ENCODE results near the gene ATG9A. TPM values are rescaled to one million over a fixed set of nuclear protein-coding genes. Genes with fewer than 3 reads are reported as not detected.
A peak's percentile ranks its signal among the peaks of the same experiment; 100 is the strongest.
"Not testable (repeated sequence)": the region's sequence is repeated elsewhere in the genome, so short reads cannot be mapped to it uniquely, and the experiment has no call there.

Gene ATG9A
- total RNA-seq, 1 donor from 2014 or later = 73.1 TPM

DNA sequence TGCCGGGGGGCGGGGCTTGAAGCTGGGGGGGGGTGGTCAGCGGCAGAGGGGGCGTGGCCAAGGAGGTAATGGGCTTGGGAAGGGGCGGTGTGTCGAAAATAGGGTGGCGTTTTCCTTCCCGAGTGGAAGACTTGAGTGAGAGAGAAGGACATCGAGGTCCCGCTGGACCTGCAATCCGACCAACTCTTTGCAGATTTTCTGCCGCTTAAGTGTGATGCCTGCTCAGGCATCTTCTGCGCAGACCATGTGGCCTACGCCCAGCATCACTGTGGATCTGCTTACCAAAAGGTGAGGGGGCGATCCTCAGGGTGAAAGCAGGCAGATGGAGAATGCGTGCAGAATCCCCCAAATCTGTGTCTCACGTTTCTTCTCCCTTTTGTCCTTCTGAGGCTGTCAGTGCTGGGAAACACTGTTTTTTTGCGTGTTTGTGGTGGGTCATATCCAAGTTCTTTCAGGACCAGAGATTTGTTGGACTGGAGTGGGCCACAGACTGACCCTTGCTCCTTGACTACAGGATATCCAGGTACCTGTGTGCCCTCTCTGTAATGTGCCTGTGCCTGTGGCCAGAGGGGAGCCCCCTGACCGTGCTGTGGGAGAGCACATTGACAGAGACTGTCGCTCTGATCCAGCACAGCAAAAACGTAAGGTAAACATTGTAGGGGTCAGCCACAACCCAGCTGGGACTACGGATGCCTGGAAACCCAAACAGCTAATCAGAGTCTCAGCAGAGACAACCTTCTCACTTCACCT lies 22.1 kb downstream of the ATG9A start:
- DNase-seq (ENCODE audit: low spot score) = no peak

DNA sequence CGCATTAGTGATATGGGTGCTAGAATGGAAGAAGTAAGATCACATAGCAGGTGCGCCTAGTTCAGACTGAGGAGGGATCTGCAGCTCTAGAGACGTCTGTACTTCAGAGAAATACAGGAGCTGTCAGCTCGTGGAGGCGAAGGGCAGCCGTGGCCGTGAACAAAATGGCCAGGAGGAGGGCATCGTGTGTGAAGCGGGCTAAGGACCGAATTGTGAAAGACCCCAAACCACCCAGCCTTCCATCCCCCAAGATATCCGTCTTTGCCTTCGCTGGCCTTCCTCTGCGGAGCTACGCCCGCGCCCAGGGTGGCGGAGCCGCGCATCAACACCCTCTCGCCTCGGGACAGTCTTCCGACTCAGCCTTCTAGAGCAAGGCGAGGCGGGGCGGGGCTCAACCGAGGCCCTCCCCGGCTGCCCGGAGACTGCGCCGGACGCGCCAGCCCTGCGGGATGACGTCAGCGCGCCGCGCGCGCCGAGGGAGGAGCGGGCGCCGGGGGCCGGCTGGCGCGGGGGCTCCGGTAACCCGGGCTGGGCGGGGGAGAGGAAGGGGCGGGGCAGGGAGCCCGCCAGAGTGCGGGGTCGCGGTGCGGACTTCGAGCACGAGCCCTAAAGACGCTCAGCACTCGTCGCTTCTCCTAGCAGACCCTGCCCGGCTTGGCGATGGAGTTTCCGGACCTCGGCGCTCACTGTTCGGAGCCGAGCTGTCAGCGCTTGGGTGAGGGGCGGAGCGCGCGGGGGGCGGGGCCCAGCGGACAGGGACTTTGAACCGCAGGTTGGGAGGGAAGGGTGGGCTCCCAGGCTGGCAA lies 22.9 kb downstream of the ATG9A start, which contains the start of gene ZFAND2B:
Gene ZFAND2B, plus strand, starts transcription at position 455 of the 806 bp plus-strand sequence. Its CDS starts 206 bp downstream, at position 661.
- peak; percentile 95 for DNase-seq (ENCODE audit: low spot score)

DNA sequence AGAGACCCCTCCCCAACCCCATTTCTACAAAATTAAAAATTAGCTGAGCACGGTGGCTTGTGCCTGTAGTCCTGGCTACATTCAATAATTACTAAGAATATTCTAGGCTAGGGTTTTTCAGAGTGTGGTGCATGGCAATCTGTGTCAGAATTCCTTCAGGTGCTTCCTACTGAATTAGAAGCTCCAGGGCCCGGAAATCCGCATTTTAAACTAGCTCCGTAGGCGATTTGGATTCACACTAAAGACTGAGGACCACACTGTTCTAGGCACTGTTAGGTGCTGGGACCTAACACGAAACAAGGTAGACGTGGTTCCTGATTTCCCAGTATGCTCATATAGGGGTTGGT lies 23.5 kb downstream of the ATG9A start:
- no peak for DNase-seq (ENCODE audit: low spot score)

DNA sequence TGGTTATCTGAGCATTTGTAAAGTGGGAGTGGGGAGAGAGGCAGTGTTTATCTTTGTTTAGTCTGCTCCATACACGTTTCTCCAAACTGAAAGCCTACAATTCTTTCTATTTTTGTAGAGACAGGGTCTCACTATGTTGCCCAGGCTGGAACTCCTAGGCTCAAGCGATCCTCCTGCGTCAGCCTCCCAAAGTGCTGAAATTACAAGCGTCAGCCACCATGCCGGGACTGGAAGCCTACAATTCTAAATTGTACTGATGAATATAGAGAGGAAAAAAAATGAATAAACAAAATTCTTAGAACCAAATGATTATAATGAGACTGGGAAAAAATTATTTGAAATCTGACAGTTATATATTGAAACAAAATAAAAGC lies 24.3 kb downstream of the ATG9A start:
- DNase-seq (ENCODE audit: low spot score) = no peak

DNA sequence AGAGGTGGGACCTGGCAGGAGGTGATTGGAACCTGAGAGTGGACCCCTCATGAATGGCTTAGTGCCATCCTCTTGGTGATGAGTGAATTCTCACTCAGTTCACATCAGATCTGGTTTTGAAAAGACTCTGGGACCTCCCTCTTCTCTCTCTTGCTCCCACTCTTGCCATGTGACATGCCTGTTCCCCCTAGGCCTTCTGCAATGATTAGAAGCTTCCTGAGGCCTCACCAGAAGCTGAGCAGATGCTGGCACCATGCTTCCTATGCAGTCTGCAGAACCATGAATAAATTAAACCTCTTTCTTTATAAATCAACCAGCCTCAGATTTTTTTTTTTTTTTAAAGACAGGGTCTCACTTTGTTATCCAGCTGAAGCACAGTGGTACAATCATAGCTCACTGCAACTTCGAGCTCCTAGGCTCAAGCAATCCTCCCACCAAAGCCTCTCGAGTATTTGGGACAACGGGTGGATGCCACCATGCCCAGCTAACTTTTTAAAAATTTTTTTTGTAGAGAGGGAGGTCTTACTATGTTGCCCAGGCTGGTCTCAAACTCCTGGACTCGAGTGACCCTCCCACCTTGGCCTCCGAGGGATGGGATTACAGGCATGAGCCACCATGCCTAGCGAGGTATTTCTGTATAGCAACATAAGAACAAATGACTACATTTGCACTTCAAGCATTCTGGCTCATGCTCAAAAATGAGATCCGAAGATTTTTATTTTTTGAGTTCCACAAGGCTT lies 24.8 kb downstream of the ATG9A start:
- DNase-seq (ENCODE audit: low spot score) = no peak

DNA sequence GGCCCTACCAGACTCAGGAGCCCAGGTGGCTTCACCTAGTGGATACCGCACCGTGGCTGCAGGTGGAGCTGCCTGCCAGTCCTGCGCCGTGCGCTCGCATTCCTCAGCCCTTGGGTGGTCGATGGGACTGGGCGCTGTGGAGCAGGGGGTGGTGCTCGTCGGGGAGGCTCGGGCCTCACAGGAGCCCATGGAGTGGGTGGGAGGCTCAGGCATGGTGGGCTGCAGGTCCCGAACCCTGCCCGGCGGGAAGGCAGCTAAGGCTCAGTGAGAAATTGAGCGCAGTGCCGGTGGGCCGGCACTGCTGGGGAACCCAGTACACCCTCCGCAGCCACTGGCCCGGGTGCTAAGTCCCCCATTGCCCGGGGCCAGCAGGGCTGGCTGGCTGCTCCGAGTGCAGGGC lies 28.1 kb downstream of the ATG9A start:
- not testable (repeated sequence) for DNase-seq (ENCODE audit: low spot score)

DNA sequence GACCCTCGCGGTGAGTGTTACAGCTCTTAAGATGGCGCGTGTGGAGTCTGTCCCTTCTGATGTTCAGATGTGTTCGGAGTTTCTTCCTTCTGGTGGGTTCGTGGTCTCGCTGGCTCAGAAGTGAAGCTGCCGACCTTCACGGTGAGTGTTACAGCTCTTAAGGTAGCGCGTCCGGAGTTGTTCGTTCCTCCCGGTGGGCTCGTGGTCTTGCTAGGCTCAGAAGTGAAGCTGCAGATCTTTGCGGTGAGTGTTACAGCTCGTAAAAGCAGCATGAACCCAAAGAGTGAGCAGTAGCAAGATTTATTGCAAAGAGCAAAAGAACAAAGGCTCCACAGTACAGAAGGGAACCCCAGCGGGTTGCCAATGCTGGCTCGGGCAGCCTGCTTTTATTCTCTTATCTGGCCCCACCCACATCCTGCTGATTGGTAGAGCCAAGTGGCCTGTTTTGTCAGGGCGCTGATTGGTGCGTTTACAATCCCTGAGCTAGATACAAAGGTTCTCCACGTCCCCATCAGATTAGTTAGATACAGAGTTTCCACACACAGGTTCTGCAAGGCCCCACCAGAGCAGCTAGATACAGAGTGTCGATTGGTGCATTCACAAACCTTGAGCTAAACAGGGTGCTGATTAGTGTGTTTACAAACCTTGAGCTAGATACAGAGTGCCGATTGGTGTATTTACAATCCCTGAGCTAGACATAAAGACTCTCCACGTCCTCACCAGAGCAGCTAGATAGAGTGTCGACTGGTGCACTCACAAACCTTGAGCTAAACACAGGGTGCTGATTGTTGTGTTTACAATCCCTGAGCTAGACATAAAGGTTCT lies 28.7 kb downstream of the ATG9A start:
- not testable (repeated sequence) for DNase-seq (ENCODE audit: low spot score)

DNA sequence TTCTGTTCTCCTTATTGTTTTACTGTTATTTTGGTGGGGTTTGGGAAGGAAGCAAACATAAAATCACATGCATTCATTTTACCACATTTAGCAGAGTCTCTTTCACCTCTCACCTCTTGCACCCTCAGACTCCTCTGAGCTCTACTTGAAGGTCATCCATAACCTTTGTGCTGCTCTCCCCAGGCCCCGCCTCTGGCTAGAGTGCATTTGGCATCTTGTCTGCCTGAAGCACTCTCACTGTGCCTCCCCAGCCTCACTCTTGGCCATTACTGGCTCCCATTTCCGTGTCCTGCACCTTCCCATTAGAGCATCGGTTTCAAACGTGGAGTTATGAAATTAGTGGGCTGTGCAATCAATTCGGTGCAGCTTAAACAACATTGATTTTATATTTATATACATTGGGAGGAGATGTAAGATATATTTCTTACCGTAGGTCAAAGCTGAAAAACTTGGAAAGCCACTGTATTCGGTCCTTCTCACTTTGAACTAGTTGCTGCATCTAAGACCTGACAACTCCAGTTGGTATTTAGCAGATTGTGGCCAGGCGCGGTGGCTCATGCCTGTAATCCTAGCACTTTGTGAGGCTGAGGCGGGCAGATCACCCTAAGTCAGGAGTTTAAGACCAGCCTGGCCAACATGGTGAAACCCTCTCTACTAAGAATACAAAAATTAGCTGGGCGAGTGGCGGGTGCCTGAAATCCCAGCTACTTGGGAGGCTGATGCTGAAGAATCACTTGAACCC lies 29.8 kb downstream of the ATG9A start:
- no peak for DNase-seq (ENCODE audit: low spot score)

DNA sequence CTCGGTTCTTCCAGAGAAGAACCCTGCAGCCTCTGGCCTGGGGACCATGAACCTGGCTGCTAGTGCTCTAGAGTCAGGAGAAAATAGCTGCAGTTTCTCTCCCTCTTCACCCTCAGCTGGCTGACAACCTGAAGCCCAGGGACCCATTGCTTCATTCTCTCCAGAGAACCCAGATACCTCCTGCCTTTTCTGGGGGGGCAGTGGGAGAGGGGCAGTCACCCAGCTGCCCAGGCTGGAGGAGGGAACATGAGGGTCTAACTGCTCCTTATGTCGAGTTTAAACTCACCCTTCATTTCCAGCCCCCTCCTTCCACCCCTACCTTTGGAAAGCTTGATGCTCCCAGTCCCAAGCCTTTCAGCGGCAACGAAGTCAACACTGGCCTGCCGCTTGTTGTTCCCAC lies 30.5 kb downstream of the ATG9A start:
- DNase-seq (ENCODE audit: low spot score) = no peak

DNA sequence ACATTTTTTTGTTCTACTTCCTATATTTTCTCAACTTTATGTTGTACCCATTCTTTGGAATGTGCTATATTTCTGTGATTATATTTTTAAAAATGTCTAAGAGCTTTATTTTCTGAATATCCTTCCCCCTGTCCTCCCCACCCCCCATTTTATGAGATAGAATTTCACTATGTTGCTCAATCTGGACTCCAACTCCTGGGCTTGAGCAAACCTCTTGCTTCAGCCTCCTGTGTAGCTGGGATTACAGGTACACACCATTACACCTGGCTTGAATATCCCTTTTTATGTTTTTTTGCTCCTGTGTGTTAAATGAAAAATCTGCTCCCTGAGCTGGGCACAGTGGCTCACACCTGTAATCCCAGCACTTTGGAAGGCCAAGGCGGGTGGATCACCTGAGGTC lies 32.0 kb downstream of the ATG9A start:
- DNase-seq (ENCODE audit: low spot score) = no peak

DNA sequence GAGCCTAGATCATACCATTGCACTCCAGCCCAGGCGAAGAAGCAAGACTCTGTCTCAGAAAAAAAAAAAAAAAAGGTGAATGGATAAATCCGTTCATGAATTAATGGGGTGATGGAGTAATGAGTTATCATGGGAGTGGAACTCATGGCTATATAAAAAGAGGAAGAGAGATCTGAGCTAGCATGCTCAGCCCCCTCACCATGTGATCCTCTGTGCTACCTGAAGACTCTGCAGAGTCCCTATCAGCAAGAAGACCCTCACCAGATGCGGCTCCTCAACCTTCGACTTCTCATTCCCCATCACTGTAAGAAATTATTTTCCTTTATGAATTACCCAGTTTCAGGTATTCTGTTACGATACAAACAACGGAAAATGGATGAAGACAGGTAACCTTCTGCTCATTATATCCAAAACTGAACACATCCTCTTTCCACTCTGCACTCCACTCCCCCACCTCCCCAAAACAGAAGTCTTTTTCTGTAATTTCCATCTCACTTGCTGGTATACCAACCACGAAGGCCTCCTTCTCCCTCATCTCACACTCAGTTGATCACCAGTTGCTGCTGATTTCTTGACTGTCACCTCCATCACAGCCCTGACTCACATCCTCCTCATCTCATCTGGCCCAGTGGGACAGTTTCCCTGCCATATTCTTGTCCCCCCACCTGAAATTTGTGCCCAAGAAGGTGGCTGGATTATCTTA lies 42.5 kb downstream of the ATG9A start:
- DNase-seq (ENCODE audit: low spot score) = no peak

DNA sequence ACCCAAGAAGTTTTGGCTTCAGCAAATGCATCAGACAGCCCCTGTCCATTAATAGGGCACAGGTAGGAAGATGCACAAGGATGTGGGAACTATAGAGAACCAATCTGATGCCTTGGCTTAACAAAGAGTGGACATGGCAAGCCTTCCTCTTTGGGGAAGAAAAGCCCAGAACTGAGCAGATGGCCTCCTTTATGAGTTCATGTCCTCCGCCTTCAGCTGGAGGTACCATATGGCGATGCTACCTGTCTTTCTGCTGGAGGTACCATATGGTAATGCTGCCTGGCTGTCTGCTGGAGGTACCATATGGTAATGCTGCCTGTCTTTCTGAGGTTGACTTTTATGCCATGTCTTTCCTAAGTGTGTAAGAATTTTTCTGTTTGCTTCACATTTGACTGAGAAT lies 45.3 kb downstream of the ATG9A start:
- DNase-seq (ENCODE audit: low spot score) = no peak

DNA sequence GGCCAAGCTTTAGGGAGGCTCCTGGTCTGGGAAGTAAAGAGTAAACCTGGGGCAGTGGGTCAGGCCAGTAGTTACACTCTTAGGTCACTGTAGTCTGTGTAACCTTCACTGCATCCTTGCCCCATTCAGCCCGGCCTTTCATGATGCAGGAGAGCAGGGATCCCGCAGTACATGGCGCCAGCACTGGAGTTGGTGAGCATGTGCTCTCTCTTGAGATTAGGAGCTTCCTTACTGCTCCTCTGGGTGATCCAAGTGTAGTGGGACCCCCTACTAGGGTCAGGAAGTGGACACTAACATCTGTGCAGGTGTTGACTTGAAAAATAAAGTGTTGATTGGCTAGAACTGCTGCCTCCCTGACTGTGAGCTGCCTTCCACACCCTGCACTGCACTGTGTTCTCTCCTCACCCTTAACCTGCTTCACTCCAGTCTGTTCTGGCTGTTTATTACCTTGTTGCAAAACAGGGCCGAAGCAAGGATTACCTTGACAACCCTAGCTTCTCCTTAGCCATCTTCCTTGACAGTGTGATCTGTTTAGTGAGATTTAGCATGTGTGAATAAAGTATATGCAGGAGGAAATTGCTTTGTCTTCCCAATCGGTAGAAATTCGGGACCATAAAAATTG lies 46.2 kb downstream of the ATG9A start:
- DNase-seq (ENCODE audit: low spot score) = no peak

DNA sequence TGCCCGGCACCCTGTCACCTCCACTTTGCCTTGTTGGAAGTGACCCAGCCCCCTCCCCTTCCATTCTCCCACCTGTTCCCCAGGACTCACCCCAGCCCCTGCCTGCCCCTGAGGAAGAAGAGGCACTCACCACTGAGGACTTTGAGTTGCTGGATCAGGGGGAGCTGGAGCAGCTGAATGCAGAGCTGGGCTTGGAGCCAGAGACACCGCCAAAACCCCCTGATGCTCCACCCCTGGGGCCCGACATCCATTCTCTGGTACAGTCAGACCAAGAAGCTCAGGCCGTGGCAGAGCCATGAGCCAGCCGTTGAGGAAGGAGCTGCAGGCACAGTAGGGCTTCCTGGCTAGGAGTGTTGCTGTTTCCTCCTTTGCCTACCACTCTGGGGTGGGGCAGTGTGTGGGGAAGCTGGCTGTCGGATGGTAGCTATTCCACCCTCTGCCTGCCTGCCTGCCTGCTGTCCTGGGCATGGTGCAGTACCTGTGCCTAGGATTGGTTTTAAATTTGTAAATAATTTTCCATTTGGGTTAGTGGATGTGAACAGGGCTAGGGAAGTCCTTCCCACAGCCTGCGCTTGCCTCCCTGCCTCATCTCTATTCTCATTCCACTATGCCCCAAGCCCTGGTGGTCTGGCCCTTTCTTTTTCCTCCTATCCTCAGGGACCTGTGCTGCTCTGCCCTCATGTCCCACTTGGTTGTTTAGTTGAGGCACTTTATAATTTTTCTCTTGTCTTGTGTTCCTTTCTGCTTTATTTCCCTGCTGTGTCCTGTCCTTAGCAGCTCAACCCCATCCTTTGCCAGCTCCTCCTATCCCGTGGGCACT lies 46.9 kb downstream of the ATG9A start:
- no peak for DNase-seq (ENCODE audit: low spot score)

DNA sequence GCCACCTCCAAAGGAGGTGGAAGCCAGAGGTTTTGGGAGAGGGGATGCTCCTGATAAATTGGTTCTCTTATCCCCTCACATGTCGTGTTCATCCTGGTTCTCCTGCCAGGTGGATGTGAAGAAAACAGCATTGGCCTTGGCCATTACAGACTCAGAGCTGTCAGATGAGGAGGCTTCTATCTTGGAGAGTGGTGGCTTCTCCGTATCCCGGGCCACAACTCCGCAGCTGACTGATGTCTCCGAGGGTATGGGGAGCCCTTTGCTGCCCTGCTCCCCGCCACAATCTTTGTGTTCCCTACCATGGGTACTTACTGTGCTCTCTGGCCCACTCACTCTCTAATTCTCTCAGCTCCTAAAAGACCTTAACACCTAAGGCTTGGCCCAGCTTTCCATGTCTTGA lies 47.9 kb downstream of the ATG9A start:
- DNase-seq (ENCODE audit: low spot score) = no peak

DNA sequence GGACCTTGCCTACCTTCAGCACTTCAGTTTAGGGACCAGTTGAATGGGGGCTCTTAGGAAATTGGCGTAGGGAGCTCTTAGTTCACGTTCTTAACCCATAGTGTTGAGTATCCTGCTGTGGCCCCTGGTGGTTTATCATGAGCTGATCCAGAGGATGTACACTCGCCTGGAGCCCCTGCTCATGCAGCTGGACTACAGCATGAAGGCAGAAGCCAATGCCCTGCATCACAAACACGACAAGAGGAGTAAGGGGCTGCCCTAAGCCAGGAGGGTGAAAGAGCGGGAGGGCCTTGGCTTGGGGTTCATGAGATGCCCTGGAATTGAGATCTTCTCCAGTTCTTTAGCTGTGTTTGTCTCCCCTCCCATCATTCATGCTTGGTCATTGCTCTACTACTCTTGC lies 48.5 kb downstream of the ATG9A start:
- DNase-seq (ENCODE audit: low spot score) = no peak

DNA sequence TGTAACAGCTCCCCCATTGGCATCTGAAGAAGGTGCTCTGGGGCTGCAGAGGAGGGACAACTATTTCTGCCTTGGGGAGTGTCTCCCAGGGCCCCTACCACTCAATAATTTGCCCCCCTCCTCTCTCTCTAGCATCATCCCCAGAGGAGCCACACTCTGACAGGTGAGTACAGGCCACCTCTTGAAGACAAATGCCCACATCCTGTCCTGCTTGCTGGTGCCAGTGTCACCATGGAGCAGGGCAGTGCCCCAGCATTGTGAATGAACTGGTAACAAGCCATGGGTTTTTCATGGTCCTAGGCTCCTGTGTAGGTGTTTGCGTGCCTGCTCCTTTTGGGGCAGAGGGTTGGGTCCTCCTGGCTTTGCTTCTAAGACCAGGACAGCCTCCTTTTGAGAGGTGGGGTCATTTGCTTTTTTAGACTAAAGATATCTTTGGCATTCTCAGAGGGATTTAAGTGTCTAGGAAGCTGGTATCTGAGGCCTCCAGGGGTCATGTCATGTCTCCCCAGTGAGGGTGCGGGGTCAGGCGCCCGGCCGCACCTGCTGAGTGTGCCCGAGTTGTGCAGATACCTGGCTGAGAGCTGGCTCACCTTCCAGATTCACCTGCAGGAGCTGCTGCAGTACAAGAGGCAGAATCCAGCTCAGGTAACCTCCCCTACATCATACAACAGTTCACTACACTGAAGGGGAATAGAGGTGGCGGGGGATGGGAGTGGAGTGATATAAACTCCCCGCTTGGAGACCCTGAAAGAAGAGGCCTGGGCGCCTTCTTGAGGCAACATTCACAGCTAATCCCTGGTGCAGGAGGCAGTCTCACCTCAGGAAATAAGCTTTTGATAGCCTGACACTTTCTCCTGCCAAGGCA lies 49.6 kb downstream of the ATG9A start:
- DNase-seq (ENCODE audit: low spot score) = no peak
